ENCODE data around the gene PRR15. TPM values are rescaled to one million over a fixed set of nuclear protein-coding genes. Genes with fewer than 3 reads are reported as not detected.

Gene PRR15
- total and polyA plus RNA-seq, 2 of the 8 experiments (the other 6 are each of a cell fraction or from before 2014, with no cell fraction given) = 4.9 to 7.9 TPM

DNA sequence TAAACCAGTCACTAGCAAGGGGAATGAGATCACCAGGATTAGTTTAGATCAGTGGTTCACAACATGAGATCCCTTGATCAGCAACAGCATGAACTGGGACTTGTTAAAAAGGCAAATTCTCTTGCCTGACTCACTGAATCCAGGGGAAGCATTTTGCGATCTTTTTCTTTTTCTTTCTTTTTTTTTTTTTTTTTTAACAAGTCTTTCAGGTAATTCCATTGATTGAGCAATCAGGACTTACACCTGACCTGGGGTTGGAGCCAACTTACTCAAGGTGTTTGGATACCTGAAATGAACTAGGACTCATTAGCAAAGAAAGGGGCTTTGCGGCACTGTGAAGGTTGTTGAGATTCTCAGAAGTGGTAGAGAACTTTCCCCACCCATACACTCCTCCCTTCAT is 47.1 kb upstream of the PRR15 start (continued):
- TF ChIP-seq RAD21 (IDR thresholded peaks at IDR 0.05 in 1 of 2, conservative IDR thresholded peaks at IDR 0.05 in 1 of 2; ENCODE audit: low read depth in 2 of 2, low read length in 2 of 2) = no peak
- TF ChIP-seq RXRA (IDR thresholded peaks at IDR 0.05; ENCODE audit: insufficient read depth, low read depth, low read length) = no peak

Data from H1 (cell line).